ENCODE measurements around the gene TAP1.

The TAP1 gene

GRCh38 chr6:32853541-32854375 is at the start of gene TAP1, which contains the start of gene PSMB9:
TAP1 (minus strand) TSS chr6:32853704; CDS start chr6:32853636, 68 bp downstream.
PSMB9 (plus strand) TSS chr6:32854192; CDS start chr6:32854230, 38 bp downstream.
- Histone ChIP-seq H3K4me3 (ENCODE audit: low read length) (peak within 1 kb of the TSS; percentile 93), H3K9ac (ENCODE audit: low read length) (peak within 1 kb of the TSS; percentile 93), H3K9me3 (ENCODE audit: control insufficient read depth, low read length) (no peaks in the 10 kb centered on the region), H3K27me3 (replicated peaks; ENCODE audit: control insufficient read depth, insufficient read depth, low read length) (no peaks in the 10 kb centered on the region), H3K36me3 (ENCODE audit: control insufficient read depth, insufficient read depth, low read length, severe bottlenecking) (peaks cover 28% of the 10 kb centered on the region), H3K4me1 (ENCODE audit: control insufficient read depth, insufficient read depth, low read length) (peaks cover 15% of the 10 kb centered on the region)
- peak; percentile 97 for DNase-seq (ENCODE audit: low read depth)

GRCh38 chr6:32895006-32895345 is 41.5 kb upstream of the TAP1 start:
- H3K9ac ChIP-seq (ENCODE audit: low read length) = peak overlapping the region; percentile 85
- no peaks in the 10 kb centered on the region for H3K9me3 ChIP-seq (ENCODE audit: control insufficient read depth, low read length)
- DNase-seq (ENCODE audit: low read depth) = no peak
- H3K36me3 ChIP-seq (ENCODE audit: control insufficient read depth, insufficient read depth, low read length, severe bottlenecking) = no peaks in the 10 kb centered on the region
- H3K27me3 ChIP-seq (replicated peaks; ENCODE audit: control insufficient read depth, insufficient read depth, low read length) = no peaks in the 10 kb centered on the region
- peak overlapping the region; percentile 94 for H3K4me3 ChIP-seq (ENCODE audit: low read length)
- H3K4me1 ChIP-seq (ENCODE audit: control insufficient read depth, insufficient read depth, low read length) = peaks cover 14% of the 10 kb centered on the region

GRCh38 chr6:32894085-32895005 is 40.8 kb upstream of the TAP1 start:
- H3K4me1 ChIP-seq (ENCODE audit: control insufficient read depth, insufficient read depth, low read length) = peaks cover 14% of the 10 kb centered on the region
- no peaks in the 10 kb centered on the region for H3K9me3 ChIP-seq (ENCODE audit: control insufficient read depth, low read length)
- peak; percentile 96 for DNase-seq (ENCODE audit: low read depth)
- peak overlapping the region; percentile 94 for H3K4me3 ChIP-seq (ENCODE audit: low read length)
- H3K9ac ChIP-seq (ENCODE audit: low read length) = peak overlapping the region; percentile 85
- H3K27me3 ChIP-seq (replicated peaks; ENCODE audit: control insufficient read depth, insufficient read depth, low read length) = no peaks in the 10 kb centered on the region
- H3K36me3 ChIP-seq (ENCODE audit: control insufficient read depth, insufficient read depth, low read length, severe bottlenecking) = no peaks in the 10 kb centered on the region

GRCh38 chr6:32890831-32891230 is 37.3 kb upstream of the TAP1 start:
- DNase-seq (ENCODE audit: low read depth) = no peak
- no peaks in the 10 kb centered on the region for H3K27me3 ChIP-seq (replicated peaks; ENCODE audit: control insufficient read depth, insufficient read depth, low read length)
- no peak overlapping the region for H3K4me3 ChIP-seq (ENCODE audit: low read length)
- H3K4me1 ChIP-seq (ENCODE audit: control insufficient read depth, insufficient read depth, low read length) = peaks cover 34% of the 10 kb centered on the region
- H3K9me3 ChIP-seq (ENCODE audit: control insufficient read depth, low read length) = no peaks in the 10 kb centered on the region
- no peaks in the 10 kb centered on the region for H3K36me3 ChIP-seq (ENCODE audit: control insufficient read depth, insufficient read depth, low read length, severe bottlenecking)
- H3K9ac ChIP-seq (ENCODE audit: low read length) = no peak overlapping the region

- Histone ChIP-seq H3K4me3 (ENCODE audit: low read length) (no peak overlapping the region), H3K9ac (ENCODE audit: low read length) (no peak overlapping the region), H3K4me1 (ENCODE audit: control insufficient read depth, insufficient read depth, low read length) (peaks cover 32% of the 10 kb centered on the region), H3K27me3 (replicated peaks; ENCODE audit: control insufficient read depth, insufficient read depth, low read length) (no peaks in the 10 kb centered on the region), H3K36me3 (ENCODE audit: control insufficient read depth, insufficient read depth, low read length, severe bottlenecking) (no peaks in the 10 kb centered on the region), H3K9me3 (ENCODE audit: control insufficient read depth, low read length) (no peaks in the 10 kb centered on the region)
- DNase-seq (ENCODE audit: low read depth) = peak; percentile 41
Measured at GRCh38 chr6:32889533-32889932, 36.0 kb upstream of the TAP1 start.

- H3K27me3 ChIP-seq (replicated peaks; ENCODE audit: control insufficient read depth, insufficient read depth, low read length) = no peaks in the 10 kb centered on the region
- no peaks in the 10 kb centered on the region for H3K9me3 ChIP-seq (ENCODE audit: control insufficient read depth, low read length)
- no peak overlapping the region for H3K4me3 ChIP-seq (ENCODE audit: low read length)
- no peaks in the 10 kb centered on the region for H3K36me3 ChIP-seq (ENCODE audit: control insufficient read depth, insufficient read depth, low read length, severe bottlenecking)
- DNase-seq (ENCODE audit: low read depth) = no peak
- H3K4me1 ChIP-seq (ENCODE audit: control insufficient read depth, insufficient read depth, low read length) = peaks cover 39% of the 10 kb centered on the region
- no peak overlapping the region for H3K9ac ChIP-seq (ENCODE audit: low read length)
Measured at GRCh38 chr6:32888576-32888975, 35.1 kb upstream of the TAP1 start.

- Histone ChIP-seq H3K36me3 (ENCODE audit: control insufficient read depth, insufficient read depth, low read length, severe bottlenecking) (no peaks in the 10 kb centered on the region), H3K4me1 (ENCODE audit: control insufficient read depth, insufficient read depth, low read length) (peaks cover 47% of the 10 kb centered on the region), H3K9ac (ENCODE audit: low read length) (peak overlapping the region; percentile 11), H3K27me3 (replicated peaks; ENCODE audit: control insufficient read depth, insufficient read depth, low read length) (no peaks in the 10 kb centered on the region), H3K4me3 (ENCODE audit: low read length) (peak overlapping the region; percentile 31), H3K9me3 (ENCODE audit: control insufficient read depth, low read length) (no peaks in the 10 kb centered on the region)
- no peak for DNase-seq (ENCODE audit: low read depth)
Measured at GRCh38 chr6:32887616-32888015, 34.1 kb upstream of the TAP1 start.

GRCh38 chr6:32886681-32887383 is 33.3 kb upstream of the TAP1 start:
- peak; percentile 77 for DNase-seq (ENCODE audit: low read depth)
- Histone ChIP-seq H3K36me3 (ENCODE audit: control insufficient read depth, insufficient read depth, low read length, severe bottlenecking) (no peaks in the 10 kb centered on the region), H3K4me1 (ENCODE audit: control insufficient read depth, insufficient read depth, low read length) (peaks cover 50% of the 10 kb centered on the region), H3K9me3 (ENCODE audit: control insufficient read depth, low read length) (no peaks in the 10 kb centered on the region), H3K4me3 (ENCODE audit: low read length) (peak overlapping the region; percentile 31), H3K27me3 (replicated peaks; ENCODE audit: control insufficient read depth, insufficient read depth, low read length) (no peaks in the 10 kb centered on the region), H3K9ac (ENCODE audit: low read length) (peak overlapping the region; percentile 11)

GRCh38 chr6:32885698-32886286 is 32.3 kb upstream of the TAP1 start:
- H3K36me3 ChIP-seq (ENCODE audit: control insufficient read depth, insufficient read depth, low read length, severe bottlenecking) = no peaks in the 10 kb centered on the region
- peak; percentile 94 for DNase-seq (ENCODE audit: low read depth)
- no peaks in the 10 kb centered on the region for H3K27me3 ChIP-seq (replicated peaks; ENCODE audit: control insufficient read depth, insufficient read depth, low read length)
- H3K4me1 ChIP-seq (ENCODE audit: control insufficient read depth, insufficient read depth, low read length) = peaks cover 50% of the 10 kb centered on the region
- H3K9ac ChIP-seq (ENCODE audit: low read length) = peak overlapping the region; percentile 7
- H3K4me3 ChIP-seq (ENCODE audit: low read length) = no peak overlapping the region
- H3K9me3 ChIP-seq (ENCODE audit: control insufficient read depth, low read length) = no peaks in the 10 kb centered on the region

GRCh38 chr6:32883789-32884188 is 30.3 kb upstream of the TAP1 start:
- H3K4me1 ChIP-seq (ENCODE audit: control insufficient read depth, insufficient read depth, low read length) = peaks cover 50% of the 10 kb centered on the region
- peak overlapping the region; percentile 52 for H3K4me3 ChIP-seq (ENCODE audit: low read length)
- H3K36me3 ChIP-seq (ENCODE audit: control insufficient read depth, insufficient read depth, low read length, severe bottlenecking) = no peaks in the 10 kb centered on the region
- H3K9ac ChIP-seq (ENCODE audit: low read length) = peak overlapping the region; percentile 61
- H3K27me3 ChIP-seq (replicated peaks; ENCODE audit: control insufficient read depth, insufficient read depth, low read length) = no peaks in the 10 kb centered on the region
- no peaks in the 10 kb centered on the region for H3K9me3 ChIP-seq (ENCODE audit: control insufficient read depth, low read length)
- DNase-seq (ENCODE audit: low read depth) = peak; percentile 75

Data from adipocyte (in vitro differentiated cells).